PC-3 (cell line): Measurements from ENCODE around the gene SV2C.

ENCODE experiments used
- EZH2 ChIP-seq: fragments of 300-600 bp; sonication (generic); IDR thresholded peaks from one replicate; pipeline ENCODE4 v1.6.1; 2017; ENCODE audit warnings: antibody characterized with exemption, mild to moderate bottlenecking, low read length; ENCODE audit not compliant: unreplicated experiment
- TF ChIP-seq, protein P1 (sequence below): fragments of 300-600 bp; sonication (generic); conservative IDR thresholded peaks from 2 replicates; pipeline ENCODE4 v1.5.1; 2017; ENCODE audit warnings: antibody characterized with exemption, low read depth, mild to moderate bottlenecking, low read length

DNA sequence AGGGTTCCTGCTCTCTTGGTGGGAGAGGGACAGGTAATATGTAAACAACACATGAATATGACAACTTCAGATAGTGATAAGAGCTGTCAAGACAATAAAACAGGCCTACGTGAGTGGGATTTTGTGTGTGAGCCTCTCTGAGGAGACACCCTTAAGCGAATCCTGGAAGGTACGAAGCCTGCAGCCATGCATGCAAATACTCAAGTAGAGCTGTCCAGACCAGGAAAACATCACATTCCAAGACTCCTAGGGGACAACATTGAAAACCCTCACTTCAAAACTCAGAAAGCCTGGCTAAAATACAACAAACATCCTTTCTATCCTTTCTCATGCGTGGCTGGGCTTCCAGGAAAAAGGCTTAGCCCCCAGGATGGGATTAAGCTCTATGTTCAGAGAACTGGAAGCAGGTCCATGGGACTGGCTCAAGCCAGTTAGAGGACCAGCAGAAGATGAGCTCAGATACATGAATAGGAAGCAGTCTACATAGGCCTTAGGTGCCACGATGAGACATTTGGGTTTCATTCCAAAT lies 195.1 kb downstream of the SV2C start:
- TF ChIP-seq, protein P1, sequence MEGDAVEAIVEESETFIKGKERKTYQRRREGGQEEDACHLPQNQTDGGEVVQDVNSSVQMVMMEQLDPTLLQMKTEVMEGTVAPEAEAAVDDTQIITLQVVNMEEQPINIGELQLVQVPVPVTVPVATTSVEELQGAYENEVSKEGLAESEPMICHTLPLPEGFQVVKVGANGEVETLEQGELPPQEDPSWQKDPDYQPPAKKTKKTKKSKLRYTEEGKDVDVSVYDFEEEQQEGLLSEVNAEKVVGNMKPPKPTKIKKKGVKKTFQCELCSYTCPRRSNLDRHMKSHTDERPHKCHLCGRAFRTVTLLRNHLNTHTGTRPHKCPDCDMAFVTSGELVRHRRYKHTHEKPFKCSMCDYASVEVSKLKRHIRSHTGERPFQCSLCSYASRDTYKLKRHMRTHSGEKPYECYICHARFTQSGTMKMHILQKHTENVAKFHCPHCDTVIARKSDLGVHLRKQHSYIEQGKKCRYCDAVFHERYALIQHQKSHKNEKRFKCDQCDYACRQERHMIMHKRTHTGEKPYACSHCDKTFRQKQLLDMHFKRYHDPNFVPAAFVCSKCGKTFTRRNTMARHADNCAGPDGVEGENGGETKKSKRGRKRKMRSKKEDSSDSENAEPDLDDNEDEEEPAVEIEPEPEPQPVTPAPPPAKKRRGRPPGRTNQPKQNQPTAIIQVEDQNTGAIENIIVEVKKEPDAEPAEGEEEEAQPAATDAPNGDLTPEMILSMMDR = no peak
- no peak for TF ChIP-seq EZH2
